HL-60/S4 treated with retinoic acid at 250 ng/mL for 4 days and 3 days (cell line): ENCODE measurements around the gene RBFOX1.

Source experiments
- in situ Hi-C: fragments of 300-500 bp; cut with MboI; formaldehyde crosslinking; loops from 2 replicates; pipeline ENCODE4 v1.7.0; 2022; ENCODE audit warnings: low sequenced_read_pairs

The RBFOX1 gene

GRCh38 chr16:7581175-7581574 is 248.5 kb downstream of the RBFOX1 start:
- in situ Hi-C loops = no loop called here

GRCh38 chr16:7583396-7583795 is 250.8 kb downstream of the RBFOX1 start:
- in situ Hi-C loops = no loop called here

GRCh38 chr16:7584561-7584960 is 251.9 kb downstream of the RBFOX1 start:
- in situ Hi-C loops = no loop called here

DNA sequence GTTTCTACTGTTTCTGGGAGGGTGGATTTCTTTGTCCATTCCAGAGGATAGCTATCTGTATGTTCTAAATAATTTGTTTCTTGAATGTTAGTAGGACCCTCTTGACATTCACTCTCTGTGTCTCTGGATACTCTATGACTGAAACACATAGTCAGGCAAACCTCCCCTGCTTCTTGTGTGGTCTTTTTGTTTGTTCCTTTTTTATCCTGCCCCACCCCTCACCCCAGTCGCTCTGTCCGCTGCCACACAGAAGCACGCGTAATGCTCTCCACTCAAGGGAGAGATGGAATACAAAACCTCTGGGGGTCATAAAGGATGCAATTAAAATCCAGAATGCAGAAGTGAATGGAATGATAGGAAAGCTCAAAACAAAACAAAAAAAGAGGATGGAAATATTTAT is 253.1 kb downstream of the RBFOX1 start:
- in situ Hi-C loops = no loop called here

DNA sequence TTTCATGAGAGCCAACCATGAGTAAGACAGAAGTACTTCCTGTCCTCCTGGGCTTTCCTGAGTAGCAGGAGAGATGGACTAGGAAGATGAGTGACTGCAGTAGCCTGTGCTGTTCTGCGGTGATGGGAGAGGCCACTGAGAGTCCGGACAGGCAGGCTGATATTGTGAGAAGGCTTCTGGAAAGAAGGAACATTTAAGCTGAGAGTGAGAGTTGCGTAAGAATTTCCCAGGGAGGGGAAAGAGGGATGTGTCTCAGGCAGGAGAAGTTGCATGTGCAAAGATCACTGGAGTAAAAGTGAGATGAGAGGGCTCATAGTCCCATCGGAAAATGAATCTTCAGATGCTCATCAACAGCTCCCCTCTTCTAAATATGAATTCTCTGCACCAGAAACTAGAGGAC is 258.3 kb downstream of the RBFOX1 start:
- in situ Hi-C loops = no loop called here

- in situ Hi-C loops = no loop called here
Measured at GRCh38 chr16:7596308-7596707, 263.7 kb downstream of the RBFOX1 start.

GRCh38 chr16:7597677-7598076 is 265.0 kb downstream of the RBFOX1 start:
- in situ Hi-C loops = no loop called here

- in situ Hi-C loops = no loop called here
Measured at GRCh38 chr16:7601100-7601499, 268.5 kb downstream of the RBFOX1 start.

DNA sequence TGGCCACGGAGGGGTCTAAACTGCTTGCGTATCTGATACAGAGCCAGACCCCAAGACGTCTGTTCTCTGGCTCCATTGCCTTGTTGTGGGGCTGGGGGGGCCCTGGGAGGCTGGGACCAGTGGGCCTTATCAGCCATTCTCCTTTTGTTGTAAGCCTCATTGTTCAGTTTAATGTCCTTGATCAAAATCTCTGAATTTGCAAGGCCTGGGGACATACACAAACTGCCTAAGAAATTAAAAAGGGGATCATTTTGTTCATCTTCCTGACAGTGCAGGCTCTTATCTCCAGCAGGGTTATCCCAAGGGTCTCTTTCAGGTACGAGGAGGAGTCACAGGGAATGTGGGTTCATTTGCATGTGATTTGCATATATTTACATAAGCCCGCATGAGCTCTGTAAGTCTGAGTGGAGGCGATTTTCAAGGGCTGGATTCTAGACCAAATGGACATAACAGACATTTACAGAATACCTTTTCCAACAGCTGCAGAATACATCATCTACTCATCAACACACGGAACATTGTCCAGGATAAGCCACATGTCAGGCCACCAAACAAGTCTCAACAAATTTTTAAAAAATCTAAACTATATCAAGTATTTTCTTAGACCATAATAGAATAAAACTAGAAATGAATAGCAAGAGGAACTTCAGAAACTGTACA is 269.8 kb downstream of the RBFOX1 start:
- in situ Hi-C loops = no loop called here

DNA sequence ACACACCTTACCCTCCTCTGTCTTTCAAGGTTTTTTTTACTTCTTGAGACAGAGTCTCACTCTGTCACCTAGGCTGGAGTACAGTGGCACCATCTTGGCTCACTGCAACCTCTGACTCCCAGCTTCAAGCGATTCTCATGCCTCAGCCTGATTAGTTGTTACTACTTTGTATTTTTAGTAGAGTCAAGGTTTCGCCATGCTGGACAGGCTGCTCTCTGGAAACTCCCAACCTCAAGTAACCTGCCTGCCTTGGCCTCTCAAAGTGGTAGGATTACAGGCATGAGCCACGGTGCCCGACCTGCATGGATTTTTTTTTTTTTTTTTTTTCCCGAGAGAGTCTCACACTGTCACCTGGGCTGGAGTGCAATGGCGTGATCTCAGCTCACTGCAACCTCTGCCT is 273.2 kb downstream of the RBFOX1 start:
- in situ Hi-C loops = no loop called here

DNA sequence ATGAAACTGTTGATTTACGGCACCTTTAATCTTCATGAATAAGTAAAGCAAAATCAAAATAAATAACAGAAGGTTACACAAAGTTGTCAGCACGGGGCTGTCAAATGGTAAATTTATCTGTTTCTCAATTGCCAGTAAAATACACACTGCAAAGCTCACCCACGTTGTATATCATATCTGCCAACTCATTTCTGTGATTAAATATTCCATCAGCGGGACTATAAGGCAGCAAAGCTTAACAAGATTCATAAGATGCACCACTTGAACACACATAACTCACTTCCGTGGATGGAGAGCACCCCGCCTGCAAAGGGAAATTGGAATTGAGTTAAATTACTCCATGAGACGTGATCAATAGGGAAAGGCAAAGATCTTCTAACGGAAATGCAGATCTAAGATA is 280.0 kb downstream of the RBFOX1 start:
- in situ Hi-C loops = no loop called here

DNA sequence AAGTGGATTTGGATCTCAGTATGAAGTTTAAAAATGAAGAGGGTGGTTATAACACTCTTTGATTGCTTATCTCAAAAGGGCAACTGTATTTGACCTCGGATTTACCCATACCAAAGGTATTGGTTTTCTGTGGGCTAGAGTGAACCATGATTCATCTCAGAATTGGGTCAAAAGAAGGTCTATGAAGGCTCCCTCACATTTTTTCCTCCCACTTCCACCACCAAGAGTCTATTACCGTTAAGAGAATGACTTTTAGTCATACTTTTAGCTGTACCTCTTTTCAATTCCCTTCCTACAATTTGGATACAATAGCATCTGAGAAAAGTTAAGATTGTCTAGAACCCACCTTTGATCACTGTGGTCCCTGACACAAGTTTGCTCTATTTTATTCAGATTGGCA is 280.9 kb downstream of the RBFOX1 start:
- in situ Hi-C loops = no loop called here

DNA sequence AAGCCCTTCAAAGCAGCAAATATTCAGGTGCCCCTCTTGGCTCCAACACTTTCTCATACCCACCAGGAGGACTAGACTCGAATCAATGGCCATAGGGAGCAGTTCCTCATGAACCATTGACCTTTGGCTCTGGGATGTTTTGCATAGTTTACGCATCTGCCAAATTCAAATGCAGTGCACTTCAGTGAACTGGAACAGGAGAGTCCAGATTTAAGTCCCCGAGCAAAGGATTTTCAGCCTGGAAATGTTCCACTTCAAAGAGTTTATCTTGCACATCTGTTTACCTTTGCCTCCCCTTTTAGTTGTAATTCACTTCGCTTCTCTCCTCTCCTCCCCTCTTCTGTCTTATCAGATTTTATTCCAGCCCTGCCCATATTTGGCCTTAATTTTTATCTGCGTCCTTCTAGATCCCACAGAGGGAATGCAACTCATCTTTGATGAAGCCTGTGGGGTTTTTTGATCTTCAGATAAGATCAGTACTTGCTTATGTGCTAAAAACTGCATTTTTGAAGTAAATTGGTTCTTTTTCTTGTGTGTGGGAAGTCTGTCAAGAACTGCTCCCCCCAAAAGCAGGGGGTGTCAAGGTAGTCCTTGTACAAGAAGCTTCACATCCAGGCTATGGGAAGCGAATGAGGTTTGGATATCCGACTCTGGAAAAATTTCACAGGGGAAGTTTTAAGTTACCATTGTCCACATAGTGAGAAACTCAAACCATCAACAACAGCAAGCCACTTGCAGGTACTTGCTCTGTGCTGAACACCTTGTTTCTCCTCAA is 281.6 kb downstream of the RBFOX1 start:
- in situ Hi-C loops = no loop called here

GRCh38 chr16:7615565-7615964 is 282.9 kb downstream of the RBFOX1 start:
- in situ Hi-C loops = no loop called here

DNA sequence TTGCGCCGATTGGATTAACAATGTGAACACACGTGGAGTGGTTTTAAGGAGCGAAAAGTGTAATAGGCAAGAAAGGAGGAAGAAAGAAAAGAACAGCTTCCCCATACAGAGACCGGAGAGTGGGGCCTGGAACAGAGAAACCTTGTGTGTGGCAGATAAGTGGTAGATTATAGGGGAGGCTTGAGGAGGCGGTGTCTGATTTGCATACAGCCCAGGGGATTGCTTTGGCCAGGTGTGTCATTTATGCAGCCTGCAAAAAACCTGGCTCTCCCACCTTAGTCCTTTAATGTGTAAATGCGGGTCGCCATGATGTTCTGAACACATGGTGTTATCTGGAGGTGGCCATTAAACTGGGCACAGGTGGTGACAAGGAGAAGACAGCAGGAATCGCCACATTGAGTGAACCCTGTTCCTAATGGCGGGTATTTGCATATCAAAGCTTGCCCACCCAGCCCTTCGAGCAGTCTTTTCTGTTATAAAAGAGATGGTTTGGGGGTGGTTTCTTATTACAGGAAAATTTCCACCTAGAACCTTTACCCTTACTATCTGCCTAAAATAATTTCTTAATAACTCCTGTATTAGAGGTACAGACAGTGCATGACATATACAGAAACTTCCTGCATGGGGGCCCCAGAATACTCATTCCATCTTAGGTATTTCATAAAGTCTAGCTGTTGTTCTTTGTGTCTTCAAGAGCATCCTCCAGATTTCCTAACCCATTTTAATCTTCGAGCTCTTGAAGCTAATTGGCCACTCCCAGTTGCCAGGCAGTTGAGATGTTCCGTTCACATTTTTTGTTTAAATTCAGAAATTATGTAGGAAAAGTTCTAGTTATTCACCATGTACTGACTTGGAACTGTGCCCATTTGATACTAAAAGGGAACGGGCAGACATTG is 292.5 kb downstream of the RBFOX1 start:
- in situ Hi-C loops = no loop called here

GRCh38 chr16:7628981-7629380 is 296.3 kb downstream of the RBFOX1 start:
- in situ Hi-C loops = no loop called here

DNA sequence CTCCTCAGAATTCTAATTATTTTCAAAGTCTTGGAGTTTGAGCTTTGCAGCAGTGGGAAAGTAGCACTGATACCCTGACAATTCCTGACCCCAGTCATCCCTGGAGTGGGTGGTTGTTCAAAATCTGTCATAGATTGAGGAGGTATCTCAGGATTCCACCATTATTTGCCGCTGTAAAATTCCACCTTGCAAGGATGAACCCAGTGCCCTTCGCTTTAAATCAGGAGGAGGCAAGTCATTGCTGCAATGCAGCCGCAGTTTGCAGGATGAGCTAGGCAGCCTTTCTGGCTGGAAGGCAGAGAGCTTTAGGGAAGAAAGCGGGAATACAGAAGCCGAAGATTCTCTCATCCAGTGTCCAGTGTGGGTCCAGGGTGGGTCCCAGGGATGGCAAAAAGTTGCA is 296.9 kb downstream of the RBFOX1 start:
- in situ Hi-C loops = no loop called here

- in situ Hi-C loops = no loop called here
Measured at GRCh38 chr16:7637446-7637845, 304.8 kb downstream of the RBFOX1 start.

- in situ Hi-C loops = no loop called here
Measured at GRCh38 chr16:7638306-7638705, 305.7 kb downstream of the RBFOX1 start.

DNA sequence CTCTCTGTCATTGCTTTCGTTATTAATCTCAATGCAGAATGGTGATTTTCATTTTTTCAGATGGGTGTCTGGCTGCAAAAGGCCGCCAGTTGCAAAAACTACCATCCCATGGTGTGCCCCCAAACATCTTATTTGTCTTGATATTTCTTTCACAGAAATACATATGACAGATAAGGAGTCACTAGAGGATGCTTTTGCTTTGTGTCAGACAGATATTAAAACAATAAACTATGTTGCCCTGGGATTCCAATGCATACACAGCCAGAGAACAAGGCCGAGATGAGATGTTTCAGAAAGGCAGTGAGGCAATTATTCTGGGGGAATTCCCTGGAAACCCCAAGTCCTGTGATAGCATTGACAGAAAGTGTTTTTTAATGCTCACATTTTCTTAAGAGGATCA is 307.7 kb downstream of the RBFOX1 start:
- in situ Hi-C loops = no loop called here

DNA sequence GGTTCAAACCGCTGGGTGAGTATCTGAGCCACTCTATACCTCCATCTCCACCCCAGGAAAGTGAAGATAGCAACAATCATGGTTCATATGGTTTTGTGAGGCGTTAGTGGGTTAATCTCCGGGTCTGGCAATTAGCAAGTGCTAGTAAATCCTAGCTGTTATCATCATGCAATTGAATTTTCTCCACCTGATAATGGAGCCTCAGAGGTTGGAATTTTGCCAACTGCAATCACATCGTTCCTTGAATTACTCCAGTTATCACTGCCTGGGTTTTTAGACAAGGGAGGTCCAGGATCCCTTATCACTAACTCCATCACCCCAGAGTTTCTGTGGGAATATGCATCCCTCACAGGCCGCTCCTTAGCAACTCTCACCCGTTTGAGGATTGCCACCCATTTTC is 311.5 kb downstream of the RBFOX1 start:
- in situ Hi-C loops = no loop called here

GRCh38 chr16:7644811-7645210 is 312.2 kb downstream of the RBFOX1 start:
- in situ Hi-C loops = no loop called here
